Epithelial cell of esophagus (primary cell): Measurements from ENCODE around the gene ACOT11.

ENCODE experiments used
- DNase-seq: peaks from one replicate; pipeline ENCODE4 v3.0.0; 2010; ENCODE audit warnings: low read depth
- H3K4me3 ChIP-seq: 2 replicates; pipeline ENCODE4 v1.5.1; 2011; ENCODE audit warnings: mild to moderate bottlenecking, low read length, control low read depth
- CTCF ChIP-seq: IDR thresholded peaks from 2 replicates; pipeline ENCODE4 v1.5.1; 2011; ENCODE audit warnings: low read depth, mild to moderate bottlenecking, low read length, control low read depth, inconsistent platforms; ENCODE audit not compliant: insufficient read depth; ENCODE audit errors: missing control alignments

The ACOT11 gene

DNA sequence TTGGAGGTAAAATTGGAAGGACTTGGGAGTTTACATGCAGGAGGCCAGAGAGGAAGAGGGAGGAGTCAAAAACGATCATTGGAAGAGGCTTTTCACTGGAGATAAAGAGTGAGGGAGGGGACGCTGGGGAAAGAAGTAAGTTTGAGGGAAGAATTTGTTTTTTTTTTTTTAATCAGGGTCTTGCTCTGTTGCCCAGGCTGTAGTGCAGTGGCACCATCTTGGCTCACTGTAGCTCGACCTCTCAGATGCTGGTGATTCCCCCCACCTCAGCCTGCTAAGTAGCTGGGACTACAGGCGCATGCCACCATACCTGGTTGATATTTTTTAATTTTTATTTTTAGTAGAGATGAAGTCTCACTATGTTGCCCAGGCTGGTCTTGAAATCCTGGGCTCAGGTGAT lies 92.3 kb downstream of the ACOT11 start:
- no peak for DNase-seq
- TF ChIP-seq CTCF, result no peak
- H3K4me3 ChIP-seq, result no peak overlapping the region

GRCh38 chr1:54640863-54641836 lies 93.1 kb downstream of the ACOT11 start, which contains the start of gene MROH7:
MROH7 (plus strand) TSS chr1:54641786; CDS start chr1:54652927, 11,141 bp downstream.
- no peak for TF ChIP-seq CTCF
- H3K4me3 ChIP-seq, result no peak within 1 kb of the TSS
- DNase-seq, result no peak

DNA sequence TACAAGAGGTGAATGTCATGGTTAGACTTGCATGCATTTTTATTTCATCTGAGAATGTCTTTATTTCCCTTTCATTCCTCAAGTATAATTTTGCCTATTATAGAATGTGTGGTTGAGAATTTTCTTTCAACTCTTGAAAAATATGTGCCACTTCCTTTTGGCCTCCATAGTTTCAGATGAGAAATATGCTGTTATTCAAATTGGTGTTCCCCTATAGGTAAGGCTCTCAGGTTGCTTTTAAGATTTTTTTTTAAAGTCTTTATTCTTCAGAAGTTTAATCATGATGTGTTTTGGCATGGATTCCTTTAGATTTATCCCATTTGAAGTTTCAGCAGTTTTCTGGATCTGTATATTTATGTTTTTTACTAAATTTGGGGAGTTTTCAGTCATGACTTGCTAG lies 95.7 kb downstream of the ACOT11 start:
- H3K4me3 ChIP-seq, result no peak overlapping the region
- no peak for TF ChIP-seq CTCF
- DNase-seq, result no peak

GRCh38 chr1:54645806-54646676 lies 98.0 kb downstream of the ACOT11 start:
- no peak for TF ChIP-seq CTCF

DNA sequence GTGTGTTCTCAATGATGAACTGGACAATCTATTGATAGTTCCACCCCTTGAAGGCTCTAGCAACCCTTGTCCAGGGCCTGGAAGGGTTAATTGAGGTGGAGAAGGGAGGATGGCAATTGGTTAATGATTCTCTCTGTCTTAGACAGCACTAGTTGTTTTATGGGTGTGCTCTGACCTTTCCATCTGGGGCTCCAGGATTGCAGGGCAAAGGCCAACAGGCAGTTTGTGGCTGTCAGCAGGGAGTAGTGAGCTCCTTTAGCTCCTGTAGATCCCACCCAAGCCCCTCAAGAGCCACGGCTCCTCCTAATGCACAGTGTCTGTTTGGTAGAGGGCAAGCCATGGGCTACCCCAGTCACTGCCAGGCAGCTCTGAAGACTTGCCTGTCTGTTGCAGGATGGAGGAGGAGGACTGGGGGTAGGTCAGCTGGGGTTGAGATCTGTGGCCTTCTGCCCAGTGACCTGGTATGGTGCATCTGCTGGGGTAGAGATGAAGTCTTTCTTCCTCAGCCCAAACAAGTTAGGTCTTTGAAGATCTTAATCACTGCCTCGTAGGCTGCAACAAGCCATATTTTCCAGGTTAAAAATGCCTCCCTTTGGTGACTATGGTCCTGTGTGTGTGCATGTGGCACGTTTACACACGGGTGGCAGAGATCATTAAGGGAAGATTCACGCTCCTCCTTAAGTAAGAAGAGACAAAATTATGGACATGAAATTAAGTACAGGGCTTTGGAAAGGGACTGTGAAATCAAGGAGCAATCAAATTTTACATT lies 101.3 kb downstream of the ACOT11 start:
- TF ChIP-seq CTCF, result no peak
- H3K4me3 ChIP-seq, result no peak overlapping the region
- no peak for DNase-seq

More at GRCh38 chr1:54645806-54646676, 98.0 kb downstream of the ACOT11 start:
- no peak overlapping the region for H3K4me3 ChIP-seq
- no peak for DNase-seq

- peak; percentile 43 for DNase-seq
- TF ChIP-seq CTCF, result no peak
- H3K4me3 ChIP-seq, result no peak overlapping the region
Measured at GRCh38 chr1:54649921-54650320, 101.9 kb downstream of the ACOT11 start.
